ENCODE measurements around the gene IL17RB.

DNA sequence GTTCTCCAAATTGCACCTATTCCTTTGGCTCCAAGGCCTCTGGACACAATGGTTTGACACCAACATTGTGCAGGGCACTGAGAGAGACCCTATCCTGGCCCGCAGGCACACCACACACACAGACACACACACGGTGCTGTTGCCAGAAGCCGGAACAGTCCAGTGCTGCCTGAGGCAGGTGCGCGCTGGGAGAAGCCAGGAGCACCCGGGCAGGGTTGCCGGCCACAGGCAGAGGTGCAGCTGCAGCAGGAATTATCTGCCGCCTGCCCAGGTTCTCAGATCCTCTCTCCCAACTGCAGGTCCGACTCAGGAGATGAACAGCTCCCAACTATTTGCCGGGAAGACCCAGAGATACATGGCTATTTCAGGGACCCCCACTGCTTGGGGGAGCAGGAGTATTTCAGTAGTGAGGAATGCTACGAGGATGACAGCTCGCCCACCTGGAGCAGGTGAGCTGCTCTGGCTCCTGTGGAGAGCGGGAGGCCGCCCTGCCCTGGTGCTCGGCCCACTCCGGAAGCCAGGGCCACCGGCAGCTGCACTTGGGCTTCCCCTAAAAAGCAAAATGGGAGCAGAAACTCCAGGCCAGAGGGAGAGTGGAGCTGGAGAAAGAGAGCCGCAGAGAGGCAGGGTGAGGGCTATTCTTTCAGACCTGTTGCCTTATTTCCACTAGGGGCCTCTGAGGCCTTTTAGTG is 43.1 kb upstream of the IL17RB start:
- TF ChIP-seq PKNOX1 (IDR thresholded peaks at IDR 0.05): no peak
- TF ChIP-seq FOXK2 (IDR thresholded peaks at IDR 0.05): no peak
- no peak for TF ChIP-seq ELF4 (IDR thresholded peaks at IDR 0.05)
- TF ChIP-seq BHLHE40 (IDR thresholded peaks at IDR 0.05; ENCODE audit: borderline replicate concordance): no peak
- no peak for TF ChIP-seq ZNF384 (IDR thresholded peaks at IDR 0.05)
- no peak for TF ChIP-seq SP1 (IDR thresholded peaks at IDR 0.05)
- no peak for TF ChIP-seq CTBP1 (IDR thresholded peaks at IDR 0.05; ENCODE audit: borderline replicate concordance)
- no peak for TF ChIP-seq NFRKB (IDR thresholded peaks at IDR 0.05)
- TF ChIP-seq FOXM1 (IDR thresholded peaks at IDR 0.05; ENCODE audit: borderline replicate concordance): no peak
- no peak for TF ChIP-seq SUZ12 (IDR thresholded peaks at IDR 0.05)

Measured in HEK293T (cell line).